GM18868 (cell line): ENCODE data around the gene WFDC10A.
A peak's percentile ranks its signal among the peaks of the same experiment; 100 is the strongest.
"Not testable (repeated sequence)": the region's sequence is repeated elsewhere in the genome, so short reads cannot be mapped to it uniquely, and the experiment has no call there.

ENCODE experiments used
- ATAC-seq: cut with Tn5 transposase; IDR thresholded peaks from one replicate; pipeline ENCODE4 v1.9.1; 2021; ENCODE audit warnings: mild to moderate bottlenecking, moderate library complexity; ENCODE audit not compliant: unreplicated experiment

WFDC10A gene

GRCh38 chr20:45629496-45630100, at the start of gene WFDC10A:
TSS of gene WFDC10A (plus strand) at chr20:45629739. CDS start at chr20:45629814, 75 bp downstream.
- ATAC-seq: peak; percentile 57

DNA sequence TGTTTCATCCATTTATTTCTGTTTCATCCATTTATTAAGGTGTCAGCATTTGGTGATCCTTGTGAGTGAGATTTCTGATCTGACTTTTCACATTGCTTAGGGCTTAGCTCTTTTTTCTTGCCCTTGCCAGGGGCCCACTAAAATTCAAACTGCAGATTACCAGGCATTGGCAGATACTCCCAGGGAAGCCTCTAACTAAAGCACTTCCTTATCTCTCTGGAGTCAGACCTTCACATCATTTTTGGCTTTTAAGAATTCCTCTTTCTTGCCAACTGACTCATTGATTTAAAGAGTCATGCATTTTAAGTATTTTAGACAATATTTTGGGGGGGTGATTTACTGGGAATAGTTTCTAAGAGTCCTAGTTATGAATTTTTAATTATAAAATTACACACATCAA, 47.8 kb upstream of the WFDC10A start:
- ATAC-seq: no peak

GRCh38 chr20:45583502-45583901, 46.0 kb upstream of the WFDC10A start:
- no peak for ATAC-seq

- not testable (repeated sequence) for ATAC-seq
Measured at GRCh38 chr20:45584294-45584693, 45.2 kb upstream of the WFDC10A start.

DNA sequence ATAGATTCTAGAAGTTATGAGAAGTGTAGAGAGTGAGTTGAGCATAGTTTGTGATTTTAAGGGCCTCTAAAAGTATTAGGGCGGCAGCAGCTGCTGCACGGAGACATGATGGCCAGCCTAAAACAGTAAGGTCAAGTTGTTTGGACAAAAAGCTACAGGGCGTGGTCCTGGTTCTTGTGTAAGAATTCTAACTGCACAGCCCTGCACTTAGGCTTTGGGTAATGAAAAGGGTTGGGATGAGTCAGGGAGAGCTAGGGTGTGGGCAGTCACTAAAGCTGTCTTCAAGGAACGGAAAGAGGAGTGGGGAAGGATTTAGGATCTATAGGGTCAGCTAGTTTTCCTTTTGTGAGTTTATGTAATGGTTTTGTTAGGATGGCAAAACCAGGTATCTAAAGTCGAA, 43.6 kb upstream of the WFDC10A start:
- not testable (repeated sequence) for ATAC-seq

- ATAC-seq: no peak
Measured at GRCh38 chr20:45588800-45589199, 40.7 kb upstream of the WFDC10A start.

- ATAC-seq: no peak
Measured at GRCh38 chr20:45589725-45590124, 39.8 kb upstream of the WFDC10A start.

GRCh38 chr20:45592574-45593189, 36.9 kb upstream of the WFDC10A start:
- ATAC-seq: no peak

GRCh38 chr20:45593498-45593897, 36.0 kb upstream of the WFDC10A start:
- no peak for ATAC-seq

DNA sequence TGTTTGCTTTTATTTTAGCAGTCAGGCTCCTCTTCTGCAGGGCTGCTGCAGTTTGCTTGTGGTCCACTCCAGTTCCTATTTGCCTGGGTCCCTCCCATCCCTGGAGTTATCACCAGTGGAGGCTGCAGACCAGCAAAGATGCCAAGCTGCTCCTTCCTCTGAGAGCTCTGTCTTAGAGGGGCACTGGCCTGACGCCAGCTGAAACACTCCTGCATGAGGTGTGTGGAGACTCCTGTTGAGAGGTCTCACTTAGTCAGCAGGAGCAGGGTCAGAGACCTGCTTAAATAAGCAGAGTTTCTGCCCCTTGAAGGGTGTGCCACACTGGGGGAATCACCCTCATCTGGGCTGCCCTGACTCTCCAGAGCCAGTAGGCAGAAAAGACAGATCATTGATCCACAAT, 34.3 kb upstream of the WFDC10A start:
- no peak for ATAC-seq

DNA sequence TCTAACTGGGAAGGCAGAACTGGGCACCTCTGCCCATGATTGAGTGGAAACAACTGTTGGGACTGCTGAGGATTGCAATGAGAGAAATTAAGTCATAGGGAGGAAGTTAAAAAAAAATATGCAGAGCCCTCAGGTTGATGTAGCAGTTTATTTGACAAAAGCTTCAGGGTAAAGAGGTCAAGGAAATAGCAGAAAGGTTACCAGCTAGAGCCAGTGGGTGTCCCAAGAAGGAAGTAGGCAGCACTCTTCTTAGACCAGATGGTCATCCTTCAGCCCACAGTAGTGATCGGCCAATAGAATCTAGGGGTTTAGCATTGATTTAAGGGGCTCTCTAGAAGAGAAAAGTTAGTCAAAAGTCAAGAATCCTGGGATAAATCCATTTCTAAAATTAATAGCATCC, 21.7 kb upstream of the WFDC10A start:
- ATAC-seq: no peak

DNA sequence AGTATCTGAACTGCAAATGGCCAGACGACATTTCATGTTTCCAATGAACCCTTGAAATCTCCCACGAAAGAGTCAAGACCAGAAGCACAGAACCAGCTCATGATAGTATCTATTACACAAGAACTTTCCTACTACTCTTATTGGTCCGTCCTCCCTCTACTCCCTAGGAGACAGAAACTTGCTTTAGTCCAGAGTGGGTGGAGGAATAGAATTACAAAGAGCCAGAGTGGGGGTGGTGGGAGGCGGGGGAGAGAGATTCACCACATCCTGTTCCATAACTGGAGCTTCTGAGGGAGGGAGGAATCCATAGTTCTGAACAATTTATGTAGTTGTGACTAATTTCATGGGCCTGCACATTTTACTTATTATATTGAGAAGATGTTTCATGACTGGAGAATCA, 18.5 kb upstream of the WFDC10A start:
- no peak for ATAC-seq

- ATAC-seq: no peak
Measured at GRCh38 chr20:45612314-45612713, 17.2 kb upstream of the WFDC10A start.

- ATAC-seq: no peak
Measured at GRCh38 chr20:45617591-45617990, 11.9 kb upstream of the WFDC10A start.

GRCh38 chr20:45621593-45621992, 7.9 kb upstream of the WFDC10A start:
- no peak for ATAC-seq

GRCh38 chr20:45626540-45626939, 3.0 kb upstream of the WFDC10A start:
- no peak for ATAC-seq

GRCh38 chr20:45630371-45630770, 832 bp downstream of the WFDC10A start:
- no peak for ATAC-seq

- no peak for ATAC-seq
Measured at GRCh38 chr20:45631184-45631583, 1.6 kb downstream of the WFDC10A start, which contains the start of gene WFDC9. TSS of gene WFDC9 (minus strand) at chr20:45631284. CDS start at chr20:45610181, 21,103 bp downstream.

GRCh38 chr20:45636513-45636912, 7.0 kb downstream of the WFDC10A start:
- ATAC-seq: no peak

- ATAC-seq: no peak
Measured at GRCh38 chr20:45639687-45640086, 10.1 kb downstream of the WFDC10A start.

DNA sequence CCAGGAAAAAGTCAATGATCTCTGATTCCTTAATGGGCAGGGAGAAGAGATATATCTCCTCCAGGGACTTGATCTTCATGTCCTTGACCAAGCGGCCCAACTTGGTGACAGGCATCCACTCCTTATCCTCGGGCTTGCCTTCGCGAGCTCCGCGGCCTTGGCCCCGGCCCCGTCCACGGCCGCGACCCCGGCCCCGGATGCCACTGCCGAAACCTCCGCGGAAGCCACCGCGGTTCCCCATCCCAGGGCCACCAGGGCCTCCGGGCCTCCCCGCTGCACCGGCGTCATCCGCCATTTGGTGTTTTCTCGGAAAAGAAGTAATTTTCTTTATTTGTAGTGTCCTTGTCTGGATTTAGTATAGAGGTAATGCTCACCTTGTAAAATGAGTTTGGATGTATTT, 11.5 kb downstream of the WFDC10A start:
- not testable (repeated sequence) for ATAC-seq

- ATAC-seq: not testable (repeated sequence)
Measured at GRCh38 chr20:45645869-45646268, 16.3 kb downstream of the WFDC10A start.

GRCh38 chr20:45646875-45647274, 17.3 kb downstream of the WFDC10A start:
- ATAC-seq: no peak
